Inflammatory macrophage treated with lipopolysaccharide for 1 hour (primary cell): ENCODE data around the gene GJA4.

Source experiments
- DNase-seq, 2 donors: peaks; one replicate each; pipeline ENCODE4 v3.0.0-alpha.2; 2020 to 2022

The GJA4 gene

DNA sequence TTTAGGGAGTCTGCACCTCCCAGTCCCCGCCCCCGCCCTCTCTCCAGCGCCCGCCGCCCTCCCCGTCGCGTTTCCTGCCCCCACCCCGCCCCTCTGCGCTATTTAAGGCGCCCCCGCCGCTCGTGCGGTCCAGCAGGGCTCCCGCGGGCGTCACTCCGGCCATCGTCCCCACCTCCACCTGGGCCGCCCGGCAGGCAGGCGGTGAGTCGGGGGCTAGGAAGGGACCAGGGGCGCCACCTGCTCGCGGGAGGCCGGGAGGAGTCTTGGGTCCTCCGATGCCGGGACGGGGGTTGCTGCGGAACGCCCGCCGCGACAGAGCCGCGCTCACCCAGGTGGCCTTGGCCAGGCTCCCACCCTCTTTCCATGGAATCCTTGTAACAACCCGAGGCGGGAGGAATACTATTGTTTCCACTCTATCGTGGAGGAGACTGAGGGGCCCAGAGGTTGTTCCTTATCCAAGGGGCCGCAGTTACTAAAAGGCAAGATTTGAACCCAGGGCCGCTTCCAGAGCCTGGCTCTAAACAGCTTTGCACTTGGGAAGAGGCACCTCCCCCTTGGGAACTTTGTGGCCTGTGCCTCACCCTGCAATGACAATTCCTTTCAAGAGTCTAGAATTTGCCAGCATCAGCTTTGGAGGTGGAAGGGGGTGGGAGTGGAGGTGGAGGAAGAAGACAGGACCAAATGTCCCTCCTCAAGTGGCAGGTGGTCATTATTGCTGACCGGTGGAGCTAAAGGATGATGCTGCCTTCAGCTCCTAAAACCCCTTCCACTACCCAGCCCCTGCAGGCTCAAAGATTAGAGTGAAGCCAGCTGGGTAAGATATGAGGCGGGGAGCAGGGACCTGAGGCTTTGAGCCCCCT is at the start of gene GJA4:
GJA4 (plus strand) TSS at position 132 of the 860 bp plus-strand sequence. CDS start 1,215 bp downstream, outside the sequence.
- no peak for DNase-seq

DNA sequence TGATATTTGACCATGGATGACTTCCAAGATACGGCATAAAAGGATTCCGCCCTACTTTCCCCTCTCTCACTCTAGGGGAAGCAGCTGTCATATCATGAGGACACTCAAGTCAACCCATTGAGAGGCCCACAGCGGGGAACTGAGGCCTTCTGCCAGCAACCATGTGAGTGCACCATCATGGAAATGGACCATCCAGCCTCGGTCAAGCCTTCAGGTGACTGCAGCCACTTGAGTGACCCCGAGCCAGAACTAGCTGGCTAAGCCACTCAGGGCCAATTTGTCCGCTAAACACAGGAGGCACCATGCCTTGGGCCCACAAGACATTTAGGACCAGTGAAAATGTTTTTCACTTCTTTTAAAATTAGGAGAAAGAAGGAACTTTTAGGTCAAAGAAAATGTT is 49.0 kb upstream of the GJA4 start:
- DNase-seq: no peak

- DNase-seq: no peak
Measured at GRCh38 chr1:34744851-34745250, 47.9 kb upstream of the GJA4 start.

GRCh38 chr1:34745666-34746065 is 47.1 kb upstream of the GJA4 start:
- DNase-seq: no peak

DNA sequence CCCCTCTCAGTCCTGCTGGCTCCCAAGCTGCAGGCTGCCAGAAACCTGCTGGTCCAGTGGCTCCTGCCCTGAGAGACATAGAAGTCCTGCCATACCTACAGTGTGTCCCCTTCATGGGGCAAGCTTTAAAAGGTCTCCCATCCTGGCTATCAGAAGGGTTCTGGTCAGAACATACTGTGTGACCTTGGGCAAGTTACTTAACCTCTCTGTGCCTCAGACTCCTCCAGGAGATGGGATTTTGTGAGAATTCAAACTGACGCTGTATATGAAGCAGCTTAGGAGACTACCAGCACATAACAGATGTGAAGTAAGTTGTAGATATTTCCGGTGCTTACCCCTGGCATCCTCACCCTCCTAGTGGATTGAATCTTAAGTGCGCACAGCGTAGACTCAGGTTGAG is 46.7 kb upstream of the GJA4 start:
- DNase-seq: no peak

GRCh38 chr1:34746785-34747637 is 45.8 kb upstream of the GJA4 start:
- DNase-seq: no peak

DNA sequence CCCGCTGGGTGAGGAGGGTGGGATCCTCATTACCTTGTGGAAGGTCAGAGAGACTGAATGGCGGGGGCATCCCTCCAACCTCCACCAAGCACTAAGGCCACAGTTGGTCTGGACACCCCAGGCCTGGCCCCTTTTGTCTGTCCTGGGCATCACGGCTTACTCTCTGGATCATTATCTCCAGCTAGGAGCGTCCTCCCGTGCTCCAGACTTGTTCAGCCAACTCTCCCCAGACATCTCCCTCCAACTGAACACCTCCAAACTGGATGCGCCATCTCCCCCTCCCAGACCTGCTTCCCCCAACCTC is 45.2 kb upstream of the GJA4 start:
- DNase-seq: no peak

DNA sequence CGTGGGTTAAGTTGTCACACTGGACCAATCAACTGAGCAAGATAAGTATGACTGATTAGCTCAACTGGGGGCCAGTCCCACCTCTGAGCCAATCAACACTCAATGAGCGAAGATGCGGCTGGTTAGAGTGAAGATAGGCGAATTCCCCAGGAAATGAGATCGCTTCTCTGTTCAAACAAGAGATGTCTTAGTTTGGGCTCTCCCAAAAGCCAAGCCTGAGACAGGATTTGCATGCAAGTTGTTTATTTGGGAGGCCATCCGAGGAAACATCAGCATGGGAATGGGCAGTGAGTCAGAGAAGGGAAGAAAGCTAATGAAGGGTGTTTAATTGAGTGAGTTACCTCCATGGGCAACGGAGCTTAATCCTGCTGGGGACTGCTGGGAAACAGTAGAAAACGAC is 42.8 kb upstream of the GJA4 start:
- DNase-seq: no peak

DNA sequence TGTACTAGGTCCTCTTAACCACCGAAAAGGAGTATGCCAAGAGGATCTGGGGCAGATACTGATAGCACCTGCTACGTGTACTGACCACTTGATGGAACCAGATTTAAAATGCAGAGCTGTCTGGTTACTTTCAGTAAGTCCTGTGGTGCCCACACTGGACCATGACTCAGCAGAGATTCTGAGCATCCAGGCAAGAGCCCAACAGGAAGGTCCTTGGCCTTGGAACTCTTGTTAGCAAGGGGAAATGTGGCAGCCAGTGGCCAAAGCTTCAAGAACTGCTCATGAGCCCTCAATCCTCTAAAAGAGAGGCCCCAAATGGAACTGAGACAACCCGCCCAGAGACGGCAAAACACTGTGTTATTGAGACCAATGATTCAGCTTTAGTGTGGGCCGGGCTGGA is 42.2 kb upstream of the GJA4 start:
- no peak for DNase-seq

- DNase-seq: no peak
Measured at GRCh38 chr1:34753163-34753562, 39.6 kb upstream of the GJA4 start.

- no peak for DNase-seq
Measured at GRCh38 chr1:34754964-34755637, 37.7 kb upstream of the GJA4 start, which contains the start of gene GJB5. Gene GJB5 (plus strand): TSS chr1:34755047. CDS start chr1:34757331, 2,284 bp downstream.

DNA sequence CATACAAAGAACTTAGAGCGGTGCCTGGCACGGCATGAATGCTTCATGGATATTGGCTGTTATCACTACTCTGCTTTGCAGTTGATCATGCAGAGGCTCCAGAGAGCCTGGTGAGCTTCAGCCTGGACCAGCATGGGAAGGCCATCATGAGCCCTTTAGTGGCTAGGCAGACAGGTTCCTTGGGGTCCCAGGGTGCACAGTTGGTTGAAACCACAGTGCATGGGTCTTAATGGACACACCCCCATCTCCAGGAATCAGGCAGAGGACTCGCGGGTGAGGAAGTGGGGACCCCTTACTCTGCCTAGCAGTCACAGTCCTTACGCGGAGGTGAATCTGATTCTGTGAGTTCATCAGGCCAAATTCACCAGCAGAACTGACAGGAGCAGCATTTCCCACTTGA is 36.8 kb upstream of the GJA4 start:
- DNase-seq: no peak

GRCh38 chr1:34757386-34757785 is 35.4 kb upstream of the GJA4 start:
- no peak for DNase-seq

DNA sequence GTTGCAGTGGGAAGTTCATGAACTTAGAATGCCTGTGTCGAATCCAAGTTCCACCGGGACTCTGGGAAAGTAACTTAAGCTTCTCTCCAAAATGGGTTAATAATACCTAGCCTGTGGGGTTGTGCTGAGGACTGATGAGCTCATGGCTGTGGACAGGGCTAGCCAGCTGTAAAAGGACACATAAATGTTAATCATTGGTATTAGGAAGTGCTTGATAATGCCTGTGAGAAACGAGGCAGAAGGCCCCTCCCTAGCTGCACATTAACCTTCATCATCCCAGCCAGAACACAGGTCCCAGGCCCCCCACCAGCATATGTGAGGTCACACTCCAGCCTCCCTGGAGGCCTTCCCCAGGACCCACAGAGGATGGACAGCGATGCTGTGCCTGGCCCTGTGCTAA is 34.0 kb upstream of the GJA4 start:
- DNase-seq: no peak

- no peak for DNase-seq
Measured at GRCh38 chr1:34759503-34760357, 33.1 kb upstream of the GJA4 start, which contains the start of gene GJB4. Gene GJB4 (plus strand): TSS chr1:34759740. CDS start chr1:34761255, 1,515 bp downstream.

- DNase-seq: no peak
Measured at GRCh38 chr1:34761176-34761761, 31.5 kb upstream of the GJA4 start.

- no peak for DNase-seq
Measured at GRCh38 chr1:34761776-34762307, 31.0 kb upstream of the GJA4 start.

DNA sequence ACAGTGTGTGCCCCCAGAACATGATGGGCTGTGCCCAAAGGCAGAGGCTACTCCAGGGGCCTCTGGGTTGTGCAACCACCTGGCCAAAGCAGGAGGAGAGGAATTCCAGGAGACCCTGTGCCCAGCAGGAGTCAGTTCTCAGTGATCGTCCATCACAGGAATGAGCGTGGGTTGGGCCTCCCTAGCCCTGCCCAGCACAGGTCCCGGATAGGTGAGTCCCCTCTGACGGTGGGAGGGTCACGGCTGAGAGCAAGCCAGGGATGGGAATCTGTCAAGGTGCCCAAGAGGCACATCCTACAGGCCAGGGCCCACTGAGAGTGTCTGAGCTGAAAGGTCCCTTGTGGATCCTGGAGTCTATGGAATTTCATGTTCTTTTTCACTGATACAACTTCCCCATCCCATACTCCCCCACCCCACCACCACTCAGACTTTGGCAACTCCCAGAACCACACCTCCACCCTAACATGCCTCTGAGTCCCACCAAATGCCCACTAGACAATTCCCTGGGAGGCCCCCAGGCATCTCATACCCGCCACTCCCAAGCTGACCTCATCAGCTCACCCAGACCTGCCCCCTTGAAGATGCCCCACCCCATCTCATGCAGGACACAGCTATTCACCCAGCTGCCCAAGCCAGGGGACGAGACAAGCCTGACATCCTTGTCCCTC is 30.2 kb upstream of the GJA4 start:
- no peak for DNase-seq

GRCh38 chr1:34763142-34763781 is 29.5 kb upstream of the GJA4 start:
- DNase-seq: no peak

- DNase-seq: no peak
Measured at GRCh38 chr1:34768856-34769255, 23.9 kb upstream of the GJA4 start.
